Measurements from ENCODE around the gene ERCC4.

ERCC4 gene

GRCh38 chr16:13919683-13920509 is at the start of gene ERCC4 (continued):
- TF ChIP-seq ZBTB11 (tag by site-specific recombination; conservative IDR thresholded peaks at IDR 0.05; ENCODE audit: low read depth): peak; percentile 86
- TF ChIP-seq ZNF155 (tag by site-specific recombination; IDR thresholded peaks at IDR 0.05): no peak
- no peak for TF ChIP-seq ZFP41 (tag by site-specific recombination; IDR thresholded peaks at IDR 0.05; ENCODE audit: borderline replicate concordance)
- TF ChIP-seq ATF2 (tag by site-specific recombination; IDR thresholded peaks at IDR 0.05; ENCODE audit: low read depth): no peak
- TF ChIP-seq ZNF514 (tag by site-specific recombination; IDR thresholded peaks at IDR 0.05): no peak
- peak; percentile 81 for TF ChIP-seq ZXDB (tag by site-specific recombination; IDR thresholded peaks at IDR 0.05)
- TF ChIP-seq ZSCAN18 (tag by site-specific recombination; IDR thresholded peaks at IDR 0.05): no peak
- peak; percentile 4; the same call in 1 of the 2 replicates for TF ChIP-seq PRDM10 (tag by site-specific recombination; IDR thresholded peaks at IDR 0.05)
- TF ChIP-seq ZIC2 (tag by site-specific recombination; IDR thresholded peaks at IDR 0.05): no peak
- no peak for TF ChIP-seq ZNF629 (tag by site-specific recombination; IDR thresholded peaks at IDR 0.05)
- TF ChIP-seq REST (tag by site-specific recombination; IDR thresholded peaks at IDR 0.05): no peak
- 0 out of 2 replicates have a peak, but pooled peaks have one; percentile 46 for TF ChIP-seq GLI4 (tag by site-specific recombination; IDR thresholded peaks at IDR 0.05)
- TF ChIP-seq ZNF704 (tag by site-specific recombination; IDR thresholded peaks at IDR 0.05): 0 out of 2 replicates have a peak, but pooled peaks have one; percentile 60
- no peak for TF ChIP-seq ZBTB7A (tag by site-specific recombination; IDR thresholded peaks at IDR 0.05; ENCODE audit: low read depth)
- no peak for TF ChIP-seq GLIS2 (tag by site-specific recombination; IDR thresholded peaks at IDR 0.05)
- no peak for TF ChIP-seq ZNF623 (tag by site-specific recombination; IDR thresholded peaks at IDR 0.05)
- TF ChIP-seq YY2 (tag by site-specific recombination; IDR thresholded peaks at IDR 0.05): peak; percentile 89
- no peak; the same call in 1 of the 2 replicates for TF ChIP-seq ZNF692 (tag by site-specific recombination; IDR thresholded peaks at IDR 0.05)
- no peak for TF ChIP-seq ZNF138 (tag by site-specific recombination; IDR thresholded peaks at IDR 0.05; ENCODE audit: borderline replicate concordance)
- no peak for TF ChIP-seq ZNF266 (tag by site-specific recombination; IDR thresholded peaks at IDR 0.05; ENCODE audit: low read depth)
- no peak for TF ChIP-seq ZNF549 (tag by site-specific recombination; IDR thresholded peaks at IDR 0.05)
- TF ChIP-seq ZNF292 (tag by site-specific recombination; IDR thresholded peaks at IDR 0.05; ENCODE audit: borderline replicate concordance, low read depth): no peak
